ENCODE measurements around the gene STIM1. TPM values are rescaled to one million over a fixed set of nuclear protein-coding genes. Genes with fewer than 3 reads are reported as not detected.

The STIM1 gene
- total RNA-seq, 3 donors from 2014 or later (not counting 1 experiment from before 2014, with no cell fraction given) = 171 to 187 (median 175) TPM

DNA sequence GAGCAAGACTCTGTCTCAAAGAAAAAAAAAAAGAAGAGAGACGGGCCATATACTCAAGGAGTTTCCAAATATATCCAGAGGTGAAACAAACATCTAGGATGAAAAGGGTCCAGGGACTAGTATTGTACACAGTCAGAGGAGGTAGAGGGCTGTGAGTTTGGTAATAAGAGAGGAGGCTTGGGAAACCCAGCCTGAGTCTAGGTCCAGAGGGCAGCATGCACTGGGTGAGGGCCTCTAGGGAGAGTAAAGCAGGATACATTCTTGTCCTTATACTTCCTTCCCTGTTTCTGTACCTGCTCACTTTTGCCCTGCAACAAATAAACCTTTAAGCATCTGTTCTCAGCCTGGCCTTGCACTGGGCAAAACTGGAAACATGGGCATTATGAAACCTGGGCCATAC lies 31.5 kb downstream of the STIM1 start:
- H3K4me1 ChIP-seq (ENCODE audit: control insufficient read depth, insufficient read depth, low read length) = peaks cover 21% of the 10 kb centered on the region
- H3K36me3 Mint-ChIP-seq = no peaks in the 10 kb centered on the region

DNA sequence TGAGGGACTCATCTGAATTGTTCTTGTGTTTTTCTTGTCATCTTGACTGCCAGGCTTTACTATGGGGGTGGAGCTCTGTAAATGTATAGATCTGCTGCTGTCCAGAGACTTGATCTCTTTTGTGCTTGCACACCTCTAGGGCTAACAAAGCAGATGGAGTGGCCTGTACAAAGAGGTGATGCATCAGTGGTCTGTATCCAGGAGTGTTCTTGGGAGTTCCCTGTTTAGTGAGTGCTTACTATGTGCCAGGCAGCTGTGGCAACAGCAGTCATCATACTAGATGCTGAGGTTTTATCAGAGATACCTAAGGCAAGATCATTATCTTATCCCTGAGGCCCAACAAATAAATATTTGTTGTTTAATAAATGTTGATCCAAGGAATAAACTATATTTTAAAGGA lies 33.4 kb downstream of the STIM1 start:
- Histone ChIP-seq H3K27ac (ENCODE audit: low read length) (no peak overlapping the region), H3K36me3 (ENCODE audit: control insufficient read depth, insufficient read depth, low read length) (no peaks in the 10 kb centered on the region), H3K9me3 (ENCODE audit: control insufficient read depth, insufficient read depth, low read length) (no peaks in the 10 kb centered on the region), H3K4me1 (ENCODE audit: control insufficient read depth, insufficient read depth, low read length) (peaks cover 31% of the 10 kb centered on the region), H3K4me3 (ENCODE audit: low read length) (no peak overlapping the region), H3K27me3 (ENCODE audit: control insufficient read depth, insufficient read depth, low read length) (no peaks in the 10 kb centered on the region)
- no peaks in the 10 kb centered on the region for H3K9me3 Mint-ChIP-seq
- no peak for TF ChIP-seq CTCF (IDR thresholded peaks at IDR 0.05)
- DNase-seq (no peak), ATAC-seq (no peak)
- intact Hi-C loops (cut with micrococcal nuclease) = no loop called here
- H3K27me3 Mint-ChIP-seq (ENCODE audit: low read depth in 2 of 2) = no peaks in the 10 kb centered on the region
- H3K4me3 Mint-ChIP-seq = no peak overlapping the region
- H3K27ac Mint-ChIP-seq = peak overlapping the region; percentile 41 to 63
- peaks cover 67 to 71% of the 10 kb centered on the region in 2 donors for H3K4me1 Mint-ChIP-seq
- H3K36me3 Mint-ChIP-seq = no peaks in the 10 kb centered on the region

More for the DNA sequence above, 31.5 kb downstream of the STIM1 start:
- H3K9me3 ChIP-seq (ENCODE audit: control insufficient read depth, insufficient read depth, low read length) = no peaks in the 10 kb centered on the region
- no peak overlapping the region for H3K4me3 ChIP-seq (ENCODE audit: low read length)
- intact Hi-C loops (cut with micrococcal nuclease) = no loop called here
- no peaks in the 10 kb centered on the region for H3K27me3 Mint-ChIP-seq (ENCODE audit: low read depth in 2 of 2)
- no peak overlapping the region for H3K27ac ChIP-seq (ENCODE audit: low read length)
- peak overlapping the region; percentile 45 to 59 for H3K27ac Mint-ChIP-seq
- no peaks in the 10 kb centered on the region for H3K27me3 ChIP-seq (ENCODE audit: control insufficient read depth, insufficient read depth, low read length)
- no peak for DNase-seq
- no peak for ATAC-seq
- no peak overlapping the region for H3K4me3 Mint-ChIP-seq
- H3K4me1 Mint-ChIP-seq = peaks cover 60 to 66% of the 10 kb centered on the region in 2 donors
- TF ChIP-seq CTCF (IDR thresholded peaks at IDR 0.05) = no peak
- WGBS (ENCODE audit: insufficient coverage) = 73% methylated on average over 1 of the region's 1 CpG
- H3K36me3 ChIP-seq (ENCODE audit: control insufficient read depth, insufficient read depth, low read length) = no peaks in the 10 kb centered on the region
- H3K9me3 Mint-ChIP-seq = no peaks in the 10 kb centered on the region

- intact Hi-C loops (cut with micrococcal nuclease) = loop anchor here (5.0 kb wide), 1 partner anchor 33 kb away; the partner anchor contains the start of gene STIM1
- Mint-ChIP-seq H3K27ac (peak overlapping the region; percentile 41 to 81), H3K4me1 (peaks cover 67 to 68% of the 10 kb centered on the region in 2 donors), H3K4me3 (no peak overlapping the region), H3K27me3 (ENCODE audit: low read depth in 2 of 2) (no peaks in the 10 kb centered on the region), H3K9me3 (no peaks in the 10 kb centered on the region), H3K36me3 (no peaks in the 10 kb centered on the region)
- no peak for TF ChIP-seq CTCF (IDR thresholded peaks at IDR 0.05)
- Histone ChIP-seq H3K36me3 (ENCODE audit: control insufficient read depth, insufficient read depth, low read length) (no peaks in the 10 kb centered on the region), H3K4me3 (ENCODE audit: low read length) (no peak overlapping the region), H3K27ac (ENCODE audit: low read length) (no peak overlapping the region), H3K27me3 (ENCODE audit: control insufficient read depth, insufficient read depth, low read length) (no peaks in the 10 kb centered on the region), H3K9me3 (ENCODE audit: control insufficient read depth, insufficient read depth, low read length) (no peaks in the 10 kb centered on the region), H3K4me1 (ENCODE audit: control insufficient read depth, insufficient read depth, low read length) (peaks cover 36% of the 10 kb centered on the region)
- no peak for DNase-seq
- WGBS (ENCODE audit: insufficient coverage) = 97% methylated on average over 2 of the region's 2 CpGs
- ATAC-seq = no peak
These were observed 34.5 kb downstream of the STIM1 start for GRCh38 chr11:3890014-3890413.

- Histone ChIP-seq H3K27me3 (ENCODE audit: control insufficient read depth, insufficient read depth, low read length) (no peaks in the 10 kb centered on the region), H3K4me1 (ENCODE audit: control insufficient read depth, insufficient read depth, low read length) (peaks cover 32% of the 10 kb centered on the region), H3K36me3 (ENCODE audit: control insufficient read depth, insufficient read depth, low read length) (no peaks in the 10 kb centered on the region), H3K27ac (ENCODE audit: low read length) (no peak overlapping the region), H3K9me3 (ENCODE audit: control insufficient read depth, insufficient read depth, low read length) (no peaks in the 10 kb centered on the region), H3K4me3 (ENCODE audit: low read length) (no peak overlapping the region)
- DNase-seq = no peak
- no peak for TF ChIP-seq CTCF (IDR thresholded peaks at IDR 0.05)
- H3K27me3 Mint-ChIP-seq (ENCODE audit: low read depth in 2 of 2) = no peaks in the 10 kb centered on the region
- no peaks in the 10 kb centered on the region for H3K36me3 Mint-ChIP-seq
- H3K4me3 Mint-ChIP-seq = no peak overlapping the region
- peak overlapping the region in 1 of 2 donors; percentile 41 for H3K27ac Mint-ChIP-seq
- peaks cover 74% of the 10 kb centered on the region in 2 donors for H3K4me1 Mint-ChIP-seq
- no CpG with 5 or more reads among the region's 1 CpG for WGBS (ENCODE audit: insufficient coverage)
- H3K9me3 Mint-ChIP-seq = no peaks in the 10 kb centered on the region
- ATAC-seq = no peak
- intact Hi-C loops (cut with micrococcal nuclease) = loop anchor here (5.0 kb wide), 1 partner anchor 34 kb away; the partner anchor contains the start of gene STIM1
These were observed 35.3 kb downstream of the STIM1 start for GRCh38 chr11:3890806-3891205.
